Fibroblast of lung (primary cell): Measurements from ENCODE around the gene POLD3.

ENCODE experiments used
- CTCF ChIP-seq, 2 donors: IDR thresholded peaks in 1 of 2; conservative IDR thresholded peaks in 1 of 2; 1 replicate in 1 of 2; 2 replicates in 1 of 2; pipeline ENCODE4 v1.5.1; 2011 to 2012; ENCODE audit warnings: low read length in 2 of 2, control low read depth in 1 of 2, inconsistent platforms in 1 of 2, low read depth in 1 of 2, mild to moderate bottlenecking in 1 of 2
- EZH2 ChIP-seq: IDR thresholded peaks from 2 replicates; pipeline ENCODE4 v1.5.1; 2012; ENCODE audit warnings: low read length, control low read depth, mild to moderate bottlenecking; ENCODE audit errors: missing control alignments

DNA sequence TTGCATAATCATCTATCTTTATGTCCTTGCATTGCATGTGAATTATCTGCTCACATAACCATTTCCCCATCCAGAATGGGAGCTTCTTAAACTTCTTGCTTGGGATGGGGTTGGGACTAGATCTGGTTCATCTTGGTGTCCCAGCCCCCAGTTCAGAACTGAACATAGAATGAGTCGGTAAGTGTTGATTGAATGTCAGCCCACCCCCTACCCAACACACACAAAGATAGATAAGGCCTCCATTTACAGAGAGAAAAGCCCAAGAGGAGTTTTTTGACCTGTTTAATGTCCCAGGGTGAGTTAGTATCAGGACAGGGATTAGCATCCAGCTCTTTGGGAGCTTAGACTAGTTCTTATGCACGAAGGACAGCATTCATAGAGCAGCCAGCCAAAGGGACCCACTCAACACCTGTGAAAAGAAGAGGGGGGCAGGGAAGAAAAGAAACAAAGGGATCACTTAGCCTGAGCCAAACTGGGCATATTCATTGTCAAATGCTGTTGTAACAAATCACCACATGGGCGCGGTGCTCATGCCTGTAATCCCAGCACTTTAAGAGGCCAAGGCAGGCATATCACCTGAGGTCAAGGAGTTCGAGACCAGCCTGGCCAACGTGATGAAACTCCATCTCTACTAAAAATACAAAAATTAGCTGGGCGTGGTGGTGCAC, 81.4 kb downstream of the POLD3 start:
- no peak for TF ChIP-seq CTCF (conservative IDR thresholded peaks at IDR 0.05 in 1 of 2, IDR thresholded peaks at IDR 0.05 in 1 of 2; ENCODE audit: low read depth in 1 of 2, low read length in 2 of 2)
- TF ChIP-seq EZH2: no peak
